ENCODE measurements around the gene ZNF397. TPM values are rescaled to one million over a fixed set of nuclear protein-coding genes. Genes with fewer than 3 reads are reported as not detected.

The ZNF397 gene
- total RNA-seq, result 63.0 and 67.2 TPM in 2 replicates
- total RNA-seq (2013), result 44.9 TPM
- 16.6 and 16.8 TPM in 2 replicates for polyA plus RNA-seq
- 17.0 and 17.1 TPM in 2 replicates for polyA minus RNA-seq

DNA sequence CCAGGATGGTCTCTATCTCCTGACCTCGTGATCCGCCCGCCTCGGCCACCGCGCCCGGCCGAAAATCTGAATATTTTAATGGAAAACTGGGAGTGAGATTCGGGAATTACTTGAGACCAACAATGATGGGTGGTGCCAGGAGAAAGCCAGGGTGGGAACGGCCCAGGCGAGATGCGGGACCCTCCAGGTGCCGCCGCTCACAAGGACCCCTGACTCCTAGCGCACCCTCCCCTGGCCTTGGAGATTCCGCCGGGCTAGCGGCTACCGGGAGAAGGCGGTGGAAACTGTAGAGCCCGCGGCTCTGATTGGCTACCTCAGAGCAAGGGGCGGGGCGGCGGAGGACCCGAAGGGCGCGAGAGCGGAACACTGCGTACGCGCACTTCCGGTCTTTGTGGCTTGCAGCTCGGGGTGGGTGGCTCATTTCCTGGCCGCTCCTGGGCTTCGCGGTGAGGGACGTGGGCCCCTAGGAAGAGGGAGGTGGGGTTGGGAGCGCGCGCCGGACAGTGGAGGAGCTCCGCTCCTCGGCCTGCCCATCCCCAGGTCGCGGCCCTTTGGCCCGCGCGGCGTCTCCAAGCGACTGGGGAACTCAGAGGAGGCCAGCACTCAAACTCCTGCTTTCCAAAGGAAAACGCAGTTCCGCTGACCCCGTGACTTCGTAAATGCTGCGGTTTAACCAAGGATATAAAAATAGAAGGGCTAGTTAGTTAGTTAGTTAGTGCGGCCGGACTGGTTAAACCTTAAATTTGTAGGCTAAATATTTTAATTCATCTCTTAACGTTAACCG, at the start of gene ZNF397:
ZNF397 (plus strand) TSS at position 371 of the 784 bp plus-strand sequence. CDS start 1,437 bp downstream, outside the sequence.
- H3K79me2 ChIP-seq (ENCODE audit: control insufficient read depth, insufficient read depth, low read length), result peaks cover 42% of the 10 kb centered on the region
- peak within 1 kb of the TSS; percentile 97 for H3K27ac ChIP-seq (ENCODE audit: low read length in 2 of 2)
- no peaks in the 10 kb centered on the region for H3K27me3 ChIP-seq (replicated peaks in 1 of 4; ENCODE audit: control extremely low read depth in 1 of 4, control insufficient read depth in 3 of 4, insufficient read depth in 4 of 4, low read length in 3 of 4)
- Mint-ChIP-seq H3K4me3 (peak within 1 kb of the TSS; percentile 91), H3K4me1 (peaks cover 29% of the 10 kb centered on the region), H3K27ac (peak within 1 kb of the TSS; percentile 99), H3K27me3 (no peaks in the 10 kb centered on the region), H3K9me3 (ENCODE audit: insufficient read depth) (peaks cover 3% of the 10 kb centered on the region)
- H3K4me1 ChIP-seq (ENCODE audit: control insufficient read depth in 2 of 2, insufficient read depth in 2 of 2, low read length in 2 of 2), result peaks cover 10 to 12% of the 10 kb centered on the region in 2 donors
- intact Hi-C loops (cut with micrococcal nuclease), result loop anchor here (1.0 to 2.0 kb wide), 7 partner anchors 26 to 731 kb away; partner anchors contain the start of genes GALNT1, INO80C, MAPRE2 and RMP24
- H3K4me2 ChIP-seq (replicated peaks; ENCODE audit: low read depth, low read length, poor library complexity, severe bottlenecking), result peak within 1 kb of the TSS; percentile 65
- under 1% methylated on average over 53 of the region's 60 CpGs for WGBS (ENCODE audit: insufficient coverage)
- peak within 1 kb of the TSS; percentile 95 for H3K9ac ChIP-seq (ENCODE audit: low read length)
- peak within 1 kb of the TSS; percentile 80 for H2AFZ ChIP-seq (ENCODE audit: insufficient read depth, low read depth, low read length, poor library complexity, severe bottlenecking)
- H3K9me3 ChIP-seq (ENCODE audit: control extremely low read depth in 1 of 3, control insufficient read depth in 2 of 3, insufficient read depth in 1 of 3, low read length in 2 of 3), result peaks cover 0 to 11% (median 8%) of the 10 kb centered on the region in 3 donors
- ATAC-seq (ENCODE audit: low read depth), result peak; percentile 98
- H4K20me1 ChIP-seq (ENCODE audit: control insufficient read depth, insufficient read depth, low read length, poor library complexity, severe bottlenecking), result no peaks in the 10 kb centered on the region
- DNase-seq, result peak; percentile 97
- TF ChIP-seq, protein P1, sequence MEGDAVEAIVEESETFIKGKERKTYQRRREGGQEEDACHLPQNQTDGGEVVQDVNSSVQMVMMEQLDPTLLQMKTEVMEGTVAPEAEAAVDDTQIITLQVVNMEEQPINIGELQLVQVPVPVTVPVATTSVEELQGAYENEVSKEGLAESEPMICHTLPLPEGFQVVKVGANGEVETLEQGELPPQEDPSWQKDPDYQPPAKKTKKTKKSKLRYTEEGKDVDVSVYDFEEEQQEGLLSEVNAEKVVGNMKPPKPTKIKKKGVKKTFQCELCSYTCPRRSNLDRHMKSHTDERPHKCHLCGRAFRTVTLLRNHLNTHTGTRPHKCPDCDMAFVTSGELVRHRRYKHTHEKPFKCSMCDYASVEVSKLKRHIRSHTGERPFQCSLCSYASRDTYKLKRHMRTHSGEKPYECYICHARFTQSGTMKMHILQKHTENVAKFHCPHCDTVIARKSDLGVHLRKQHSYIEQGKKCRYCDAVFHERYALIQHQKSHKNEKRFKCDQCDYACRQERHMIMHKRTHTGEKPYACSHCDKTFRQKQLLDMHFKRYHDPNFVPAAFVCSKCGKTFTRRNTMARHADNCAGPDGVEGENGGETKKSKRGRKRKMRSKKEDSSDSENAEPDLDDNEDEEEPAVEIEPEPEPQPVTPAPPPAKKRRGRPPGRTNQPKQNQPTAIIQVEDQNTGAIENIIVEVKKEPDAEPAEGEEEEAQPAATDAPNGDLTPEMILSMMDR (IDR thresholded peaks at IDR 0.05), result no peak
- TF ChIP-seq EZH2 (IDR thresholded peaks at IDR 0.05; ENCODE audit: borderline replicate concordance, insufficient read depth, low read depth, low read length, poor library complexity, severe bottlenecking), result no peak
- H3K4me3 ChIP-seq (ENCODE audit: control extremely low read depth in 1 of 5, extremely low read depth in 1 of 5, insufficient read depth in 1 of 5, low read depth in 2 of 5, low read length in 4 of 5), result peak within 1 kb of the TSS; percentile 79 to 95 (median 91)
- ChIA-PET CTCF (interaction anchor here (0.7 to 2.6 kb wide), 14 partner anchors 9 to 235 kb away, joined by 3 to 13 read pairs (median 4); partner anchors contain the start of genes ZNF24 and ZSCAN30), POLR2A (interaction anchor here (0.8 to 2.9 kb wide), 5 partner anchors 26 to 732 kb away, joined by 3 to 15 read pairs (median 12); partner anchors contain the start of genes RMP24, ZNF24 and ZSCAN30)
- H3K36me3 ChIP-seq (replicated peaks in 1 of 2; ENCODE audit: control extremely low read depth in 1 of 2, control insufficient read depth in 1 of 2, extremely low read depth in 1 of 2, insufficient read depth in 2 of 2, low read length in 1 of 2), result peaks cover 16 to 34% of the 10 kb centered on the region in 2 experiments

DNA sequence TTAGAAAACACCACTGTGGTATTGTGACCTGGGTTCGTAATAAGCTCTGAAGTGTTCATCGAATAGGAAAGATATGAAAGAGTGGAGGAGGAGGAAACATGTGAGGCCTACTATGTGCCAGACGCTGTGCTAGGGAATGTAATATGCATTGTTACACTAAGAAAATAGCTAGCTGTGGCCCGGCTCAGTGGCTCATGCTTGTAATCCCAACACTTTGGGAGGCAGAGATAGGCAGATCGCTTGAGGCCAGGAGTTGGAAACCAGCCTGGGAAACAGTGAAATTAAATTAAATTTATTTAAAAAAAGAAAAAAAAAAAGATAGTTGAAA, 49.2 kb upstream of the ZNF397 start:
- Histone ChIP-seq H2AFZ (ENCODE audit: insufficient read depth, low read depth, low read length, poor library complexity, severe bottlenecking) (no peak overlapping the region), H4K20me1 (ENCODE audit: control insufficient read depth, insufficient read depth, low read length, poor library complexity, severe bottlenecking) (no peaks in the 10 kb centered on the region), H3K27ac (ENCODE audit: low read length in 2 of 2) (no peak overlapping the region), H3K4me3 (ENCODE audit: control extremely low read depth in 1 of 5, extremely low read depth in 1 of 5, insufficient read depth in 1 of 5, low read depth in 2 of 5, low read length in 4 of 5) (no peak overlapping the region), H3K4me1 (ENCODE audit: control insufficient read depth in 2 of 2, insufficient read depth in 2 of 2, low read length in 2 of 2) (no peaks in the 10 kb centered on the region), H3K9me3 (ENCODE audit: control extremely low read depth in 1 of 3, control insufficient read depth in 2 of 3, insufficient read depth in 1 of 3, low read length in 2 of 3) (no peaks in the 10 kb centered on the region), H3K4me2 (replicated peaks; ENCODE audit: low read depth, low read length, poor library complexity, severe bottlenecking) (no peak overlapping the region), H3K27me3 (replicated peaks in 1 of 4; ENCODE audit: control extremely low read depth in 1 of 4, control insufficient read depth in 3 of 4, insufficient read depth in 4 of 4, low read length in 3 of 4) (no peaks in the 10 kb centered on the region), H3K9ac (ENCODE audit: low read length) (no peak overlapping the region), H3K79me2 (ENCODE audit: control insufficient read depth, insufficient read depth, low read length) (no peaks in the 10 kb centered on the region), H3K36me3 (replicated peaks in 1 of 2; ENCODE audit: control extremely low read depth in 1 of 2, control insufficient read depth in 1 of 2, extremely low read depth in 1 of 2, insufficient read depth in 2 of 2, low read length in 1 of 2) (no peaks in the 10 kb centered on the region)
- Mint-ChIP-seq H3K27me3 (no peaks in the 10 kb centered on the region), H3K9me3 (ENCODE audit: insufficient read depth) (no peaks in the 10 kb centered on the region), H3K27ac (no peak overlapping the region), H3K4me3 (no peak overlapping the region), H3K4me1 (no peaks in the 10 kb centered on the region)
- DNase-seq (no peak), ATAC-seq (ENCODE audit: low read depth) (no peak)
- WGBS (ENCODE audit: insufficient coverage), result 88% methylated on average over 4 of the region's 5 CpGs
- CTCF ChIA-PET, result no interaction called here
- no peak for TF ChIP-seq EZH2 (IDR thresholded peaks at IDR 0.05; ENCODE audit: borderline replicate concordance, insufficient read depth, low read depth, low read length, poor library complexity, severe bottlenecking)
- TF ChIP-seq, protein P1 (IDR thresholded peaks at IDR 0.05), result no peak
- POLR2A ChIA-PET, result no interaction called here
- intact Hi-C loops (cut with micrococcal nuclease), result no loop called here

Data from B cell (primary cell).